OCI-LY1 (cell line): ENCODE data around the gene JADE1.

Source experiments
- H2AFZ ChIP-seq: fragments of 200-600 bp; sonication (generic), shearing (Covaris generic); 2 replicates; pipeline ENCODE4 v1.6.0; 2014; ENCODE audit warnings: antibody characterized with exemption, mild to moderate bottlenecking, low read length
- H3F3A ChIP-seq: fragments of 200-600 bp; sonication (generic), shearing (Covaris generic); 2 replicates; pipeline ENCODE4 v1.6.0; 2014; ENCODE audit warnings: mild to moderate bottlenecking, antibody characterized with exemption, low read length, moderate library complexity; ENCODE audit not compliant: insufficient read depth
- H3K27ac ChIP-seq: fragments of 200-600 bp; sonication (generic); 2 replicates; pipeline ENCODE4 v1.5.1; 2014; ENCODE audit warnings: low read length, mixed run types, mild to moderate bottlenecking, low read depth; ENCODE audit not compliant: poor library complexity, severe bottlenecking
- H3K27me3 ChIP-seq: fragments of 200-600 bp; sonication (generic); 2 replicates; pipeline ENCODE4 v1.6.0; 2014; ENCODE audit warnings: antibody characterized with exemption, mild to moderate bottlenecking, low read length, moderate library complexity; ENCODE audit not compliant: insufficient read depth
- H3K36me3 ChIP-seq: fragments of 200-600 bp; sonication (generic); 2 replicates; pipeline ENCODE4 v1.6.1; 2014; ENCODE audit warnings: mild to moderate bottlenecking, antibody characterized with exemption, low read length, moderate library complexity, mixed read lengths; ENCODE audit not compliant: insufficient read depth
- H3K4me1 ChIP-seq: fragments of 200-600 bp; sonication (generic); 2 replicates; pipeline ENCODE4 v1.5.1; 2014; ENCODE audit warnings: mild to moderate bottlenecking, low read length, moderate library complexity; ENCODE audit not compliant: insufficient read depth, severe bottlenecking
- H3K4me2 ChIP-seq: fragments of 200-600 bp; sonication (generic), shearing (Covaris generic); 2 replicates; pipeline ENCODE4 v1.6.1; 2014; ENCODE audit warnings: low read length
- H3K4me3 ChIP-seq: fragments of 200-600 bp; sonication (generic); 2 replicates; pipeline ENCODE4 v1.5.1; 2014; ENCODE audit warnings: low read length, low read depth, mild to moderate bottlenecking, mixed read lengths; ENCODE audit not compliant: poor library complexity, severe bottlenecking
- H3K79me2 ChIP-seq: fragments of 200-600 bp; shearing (Covaris generic); 2 replicates; pipeline ENCODE4 v1.6.1; 2016; ENCODE audit warnings: mixed run types, low read length, mixed read lengths; ENCODE audit not compliant: insufficient read depth
- H3K9ac ChIP-seq: fragments of 200-600 bp; sonication (generic), shearing (Covaris generic); 2 replicates; pipeline ENCODE4 v1.6.1; 2014; ENCODE audit warnings: mild to moderate bottlenecking, low read length, mixed read lengths
- H3K9me2 ChIP-seq: fragments of 200-600 bp; sonication (generic), shearing (Covaris generic); 2 replicates; pipeline ENCODE4 v1.6.1; 2014; ENCODE audit warnings: low read depth, mild to moderate bottlenecking, low read length, mixed read lengths
- H3K9me3 ChIP-seq: fragments of 200-600 bp; shearing (Covaris generic); 2 replicates; pipeline ENCODE4 v1.6.1; 2014; ENCODE audit warnings: low read length, mixed read lengths
- H4K20me1 ChIP-seq: fragments of 200-600 bp; sonication (generic), shearing (Covaris generic); 2 replicates; pipeline ENCODE4 v1.6.0; 2016; ENCODE audit warnings: mild to moderate bottlenecking, low read length; ENCODE audit not compliant: insufficient read depth
- CTCF ChIP-seq: fragments of 200-600 bp; sonication (generic), shearing (Covaris generic); IDR thresholded peaks from 2 replicates; pipeline ENCODE4 v1.5.1; 2017; ENCODE audit warnings: mild to moderate bottlenecking, antibody characterized with exemption, low read length, moderate library complexity, mixed read lengths
- EZH2 ChIP-seq: fragments of 200-600 bp; sonication (generic), shearing (Covaris generic); IDR thresholded peaks from 2 replicates; pipeline ENCODE4 v1.8.0; 2017; ENCODE audit warnings: borderline replicate concordance, mixed run types, mild to moderate bottlenecking, antibody characterized with exemption, low read length, moderate library complexity, mixed read lengths

The JADE1 gene

DNA sequence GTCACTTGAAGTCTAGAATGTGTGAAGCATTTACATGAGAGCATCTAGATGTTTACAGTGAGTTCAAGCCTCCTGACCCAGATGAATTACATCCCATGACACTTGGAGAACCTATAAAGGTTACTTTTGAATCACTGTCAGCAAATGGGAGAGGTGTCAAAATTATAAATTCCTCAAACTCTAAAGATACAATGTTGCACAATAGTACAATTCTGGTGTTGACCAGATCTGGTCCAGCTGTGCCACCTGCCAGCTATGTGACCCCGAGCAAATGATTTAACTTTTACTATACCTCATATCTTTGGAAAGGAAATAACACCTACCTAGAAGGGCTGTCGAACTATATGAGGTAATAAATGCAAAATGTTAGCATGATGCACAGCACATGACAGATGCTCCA lies 69.8 kb downstream of the JADE1 start:
- Histone ChIP-seq H3K9ac (no peak overlapping the region), H3K27ac (no peak overlapping the region), H3K4me2 (no peak overlapping the region), H4K20me1 (no peaks in the 10 kb centered on the region), H2AFZ (no peak overlapping the region), H3K4me3 (no peak overlapping the region), H3K36me3 (peaks cover 4% of the 10 kb centered on the region; the same call in 1 of the 2 replicates), H3K79me2 (no peaks in the 10 kb centered on the region), H3F3A (no peaks in the 10 kb centered on the region), H3K9me3 (no peaks in the 10 kb centered on the region), H3K9me2 (no peaks in the 10 kb centered on the region), H3K4me1 (no peaks in the 10 kb centered on the region), H3K27me3 (no peaks in the 10 kb centered on the region)
- no peak for TF ChIP-seq CTCF
- no peak for TF ChIP-seq EZH2

DNA sequence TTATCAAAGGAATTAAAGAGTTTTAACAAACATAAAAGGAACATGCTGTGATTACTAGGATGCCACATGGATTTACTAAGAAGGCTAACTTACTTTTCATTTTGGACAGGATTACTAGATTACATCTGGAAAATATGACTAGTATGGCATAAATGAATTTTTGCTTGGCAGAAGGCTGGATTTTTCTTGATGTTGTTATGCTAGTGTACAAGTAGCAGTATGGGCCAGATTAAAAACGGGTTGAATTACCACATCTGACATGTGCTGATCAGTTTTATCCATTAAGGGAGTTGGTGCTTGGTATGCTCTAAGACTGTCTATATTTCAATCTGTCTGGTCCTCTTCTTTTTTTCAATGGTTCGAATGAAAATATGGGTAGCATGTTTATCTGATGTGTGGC lies 70.5 kb downstream of the JADE1 start:
- H3K36me3 ChIP-seq: no peaks in the 10 kb centered on the region
- TF ChIP-seq CTCF (no peak), EZH2 (no peak)

GRCh38 chr4:128880662-128881061 lies 71.2 kb downstream of the JADE1 start:
- Histone ChIP-seq H4K20me1 (no peaks in the 10 kb centered on the region), H3K79me2 (no peaks in the 10 kb centered on the region), H3K9me2 (no peaks in the 10 kb centered on the region), H3K4me3 (no peak overlapping the region), H3K4me2 (no peak overlapping the region), H2AFZ (no peak overlapping the region), H3F3A (no peaks in the 10 kb centered on the region), H3K9me3 (no peaks in the 10 kb centered on the region), H3K36me3 (no peaks in the 10 kb centered on the region), H3K9ac (no peak overlapping the region), H3K27ac (no peak overlapping the region), H3K4me1 (no peaks in the 10 kb centered on the region), H3K27me3 (no peaks in the 10 kb centered on the region)
- no peak for TF ChIP-seq CTCF
- no peak for TF ChIP-seq EZH2

More for the DNA sequence above, 70.5 kb downstream of the JADE1 start:
- Histone ChIP-seq H3K79me2 (no peaks in the 10 kb centered on the region), H3K27ac (no peak overlapping the region), H3K4me1 (no peaks in the 10 kb centered on the region), H3K27me3 (no peaks in the 10 kb centered on the region), H3K9ac (no peak overlapping the region), H3K4me3 (no peak overlapping the region), H3K9me2 (no peaks in the 10 kb centered on the region), H3F3A (no peaks in the 10 kb centered on the region), H3K9me3 (no peaks in the 10 kb centered on the region), H2AFZ (no peak overlapping the region), H3K4me2 (no peak overlapping the region), H4K20me1 (no peaks in the 10 kb centered on the region)
